Measurements from ENCODE around the gene TBC1D25.

Gene TBC1D25

DNA sequence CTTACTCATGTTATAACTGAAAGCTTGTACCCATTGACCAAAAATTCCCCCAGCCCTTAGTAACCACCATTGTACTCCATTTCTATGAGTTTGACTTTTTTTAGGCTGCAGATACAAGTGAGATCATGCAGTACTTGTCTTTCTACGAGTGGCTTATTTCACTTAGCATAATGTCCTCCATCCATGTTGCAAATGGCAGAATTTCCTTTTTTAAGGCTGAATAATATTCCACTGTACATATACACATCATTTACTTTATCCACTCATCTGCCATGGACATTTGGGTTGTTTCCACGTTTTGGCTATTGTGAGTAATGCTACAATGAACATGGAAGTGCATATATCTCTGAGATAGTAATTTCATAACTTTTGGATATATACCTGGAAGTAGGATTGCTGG, 45.2 kb downstream of the TBC1D25 start:
- no peaks in the 10 kb centered on the region for H3K9me2 ChIP-seq (replicated peaks; ENCODE audit: low read depth, low read length)
- H3K4me2 ChIP-seq (ENCODE audit: low read depth, low read length, poor library complexity, severe bottlenecking): no peak overlapping the region
- no peaks in the 10 kb centered on the region for H3K27me3 ChIP-seq (ENCODE audit: insufficient read depth, low read length, poor library complexity, severe bottlenecking)
- no peaks in the 10 kb centered on the region for H3F3A ChIP-seq (ENCODE audit: low read depth)
- TF ChIP-seq, protein P1, sequence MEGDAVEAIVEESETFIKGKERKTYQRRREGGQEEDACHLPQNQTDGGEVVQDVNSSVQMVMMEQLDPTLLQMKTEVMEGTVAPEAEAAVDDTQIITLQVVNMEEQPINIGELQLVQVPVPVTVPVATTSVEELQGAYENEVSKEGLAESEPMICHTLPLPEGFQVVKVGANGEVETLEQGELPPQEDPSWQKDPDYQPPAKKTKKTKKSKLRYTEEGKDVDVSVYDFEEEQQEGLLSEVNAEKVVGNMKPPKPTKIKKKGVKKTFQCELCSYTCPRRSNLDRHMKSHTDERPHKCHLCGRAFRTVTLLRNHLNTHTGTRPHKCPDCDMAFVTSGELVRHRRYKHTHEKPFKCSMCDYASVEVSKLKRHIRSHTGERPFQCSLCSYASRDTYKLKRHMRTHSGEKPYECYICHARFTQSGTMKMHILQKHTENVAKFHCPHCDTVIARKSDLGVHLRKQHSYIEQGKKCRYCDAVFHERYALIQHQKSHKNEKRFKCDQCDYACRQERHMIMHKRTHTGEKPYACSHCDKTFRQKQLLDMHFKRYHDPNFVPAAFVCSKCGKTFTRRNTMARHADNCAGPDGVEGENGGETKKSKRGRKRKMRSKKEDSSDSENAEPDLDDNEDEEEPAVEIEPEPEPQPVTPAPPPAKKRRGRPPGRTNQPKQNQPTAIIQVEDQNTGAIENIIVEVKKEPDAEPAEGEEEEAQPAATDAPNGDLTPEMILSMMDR (conservative IDR thresholded peaks at IDR 0.05; ENCODE audit: low read length): no peak
- no peak for TF ChIP-seq EZH2phosphoT487 (IDR thresholded peaks at IDR 0.05; ENCODE audit: borderline replicate concordance)
- no peaks in the 10 kb centered on the region for H3K9me3 ChIP-seq (ENCODE audit: insufficient read depth, low read depth, low read length)
- no peaks in the 10 kb centered on the region for H3K79me2 ChIP-seq (ENCODE audit: insufficient read depth, low read length)
- H3K36me3 ChIP-seq (ENCODE audit: insufficient read depth, low read length): no peaks in the 10 kb centered on the region
- H3K4me3 ChIP-seq (ENCODE audit: low read length, poor library complexity, severe bottlenecking): no peak overlapping the region
- H3K9ac ChIP-seq (ENCODE audit: low read depth, low read length, poor library complexity, severe bottlenecking): no peak overlapping the region
- no peaks in the 10 kb centered on the region for H3K4me1 ChIP-seq (ENCODE audit: insufficient read depth, low read length, poor library complexity, severe bottlenecking)
- no peaks in the 10 kb centered on the region for H4K20me1 ChIP-seq (ENCODE audit: insufficient read depth, low read length, poor library complexity, severe bottlenecking)
- H2AFZ ChIP-seq (ENCODE audit: low read length): no peak overlapping the region

DNA sequence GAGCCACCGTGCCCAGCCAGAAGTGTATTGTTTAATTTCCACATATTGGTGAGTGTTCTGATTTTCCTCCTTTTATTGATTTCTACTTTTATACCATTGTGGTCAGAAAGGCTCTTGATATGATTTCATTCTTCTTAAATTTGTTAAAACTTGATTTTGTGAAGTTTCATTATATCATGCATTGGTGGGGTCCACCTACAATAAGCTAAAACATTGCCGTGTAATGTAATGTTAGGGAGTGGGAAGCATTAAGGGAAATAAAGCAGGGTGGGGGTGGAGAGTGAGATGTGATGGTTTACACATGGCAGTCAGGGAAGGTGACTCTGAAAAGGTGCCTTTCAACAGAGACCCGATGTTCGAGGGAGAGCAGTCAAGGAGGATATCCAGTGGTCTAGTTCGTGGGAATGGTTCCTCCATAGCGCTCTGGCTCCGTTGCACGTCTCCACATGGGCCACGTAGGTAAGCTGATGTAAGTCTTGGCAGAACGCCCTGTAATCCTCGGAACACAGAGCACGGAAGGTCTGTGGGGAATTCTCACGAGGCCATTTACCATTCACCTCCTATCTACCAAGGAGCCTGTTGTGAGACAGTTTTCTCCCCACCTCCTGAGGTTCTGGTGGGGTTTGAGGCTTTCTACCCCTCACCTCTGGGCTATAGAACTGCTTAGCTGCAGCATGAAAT, 50.1 kb downstream of the TBC1D25 start:
- no peaks in the 10 kb centered on the region for H3K9me2 ChIP-seq (replicated peaks; ENCODE audit: low read depth, low read length)
- H3K9ac ChIP-seq (ENCODE audit: low read depth, low read length, poor library complexity, severe bottlenecking): no peak overlapping the region
- H3K4me1 ChIP-seq (ENCODE audit: insufficient read depth, low read length, poor library complexity, severe bottlenecking): no peaks in the 10 kb centered on the region
- no peak overlapping the region for H3K4me2 ChIP-seq (ENCODE audit: low read depth, low read length, poor library complexity, severe bottlenecking)
- no peak overlapping the region for H3K4me3 ChIP-seq (ENCODE audit: low read length, poor library complexity, severe bottlenecking)
- no peak overlapping the region for H2AFZ ChIP-seq (ENCODE audit: low read length)
- H3K27me3 ChIP-seq (ENCODE audit: insufficient read depth, low read length, poor library complexity, severe bottlenecking): no peaks in the 10 kb centered on the region
- no peaks in the 10 kb centered on the region for H3K9me3 ChIP-seq (ENCODE audit: insufficient read depth, low read depth, low read length)
- H3K79me2 ChIP-seq (ENCODE audit: insufficient read depth, low read length): no peaks in the 10 kb centered on the region
- no peaks in the 10 kb centered on the region for H4K20me1 ChIP-seq (ENCODE audit: insufficient read depth, low read length, poor library complexity, severe bottlenecking)
- H3K36me3 ChIP-seq (ENCODE audit: insufficient read depth, low read length): no peaks in the 10 kb centered on the region
- no peaks in the 10 kb centered on the region for H3F3A ChIP-seq (ENCODE audit: low read depth)
- TF ChIP-seq EZH2phosphoT487 (IDR thresholded peaks at IDR 0.05; ENCODE audit: borderline replicate concordance): no peak
- TF ChIP-seq, protein P1 (conservative IDR thresholded peaks at IDR 0.05; ENCODE audit: low read length): no peak

DNA sequence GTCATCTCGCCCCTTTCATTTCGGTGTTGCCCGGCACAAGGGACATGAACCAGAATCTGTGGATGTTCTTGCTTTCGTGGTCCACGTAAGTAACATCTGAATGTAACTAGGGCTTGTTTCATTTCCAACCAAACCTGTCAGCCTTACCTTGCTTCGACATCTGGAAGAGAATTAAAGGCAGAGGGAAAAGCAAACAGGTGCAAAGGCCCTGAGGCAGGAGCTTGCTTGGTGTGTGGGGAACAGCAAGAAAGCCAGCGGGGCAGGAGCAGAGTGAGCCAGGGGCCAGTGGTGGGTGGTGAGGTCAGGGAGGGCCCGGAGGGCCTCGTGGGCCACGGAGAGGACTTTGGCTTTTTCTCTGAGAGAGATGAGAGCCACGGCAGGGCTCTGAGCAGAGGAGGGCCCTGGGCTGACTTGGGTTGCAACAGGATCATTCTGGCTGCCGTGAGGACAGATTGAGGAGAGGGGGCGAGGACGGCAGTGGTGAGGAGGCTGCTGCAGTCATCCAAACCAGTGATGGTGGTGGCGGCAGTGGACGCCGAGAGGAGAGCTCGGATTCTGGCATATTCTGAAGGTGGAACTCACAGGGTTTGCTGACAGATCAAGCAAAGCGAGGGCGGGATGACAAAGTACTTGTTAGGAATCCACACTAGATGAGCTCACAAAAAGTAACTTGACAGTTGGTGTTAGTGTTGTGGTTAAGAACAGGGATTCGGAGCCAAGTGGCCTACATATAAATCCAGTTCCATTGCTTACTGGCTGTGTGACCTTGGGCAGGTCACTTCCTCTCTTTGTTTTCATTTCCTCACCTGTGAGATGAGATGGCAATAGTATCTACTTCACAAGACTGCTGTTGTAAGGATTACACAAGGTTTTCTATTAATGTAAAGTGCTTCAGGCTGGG, 50.9 kb downstream of the TBC1D25 start:
- H2AFZ ChIP-seq (ENCODE audit: low read length): no peak overlapping the region
- no peak overlapping the region for H3K4me2 ChIP-seq (ENCODE audit: low read depth, low read length, poor library complexity, severe bottlenecking)
- H3K36me3 ChIP-seq (ENCODE audit: insufficient read depth, low read length): no peaks in the 10 kb centered on the region
- H4K20me1 ChIP-seq (ENCODE audit: insufficient read depth, low read length, poor library complexity, severe bottlenecking): no peaks in the 10 kb centered on the region
- no peaks in the 10 kb centered on the region for H3K79me2 ChIP-seq (ENCODE audit: insufficient read depth, low read length)
- H3K4me3 ChIP-seq (ENCODE audit: low read length, poor library complexity, severe bottlenecking): no peak overlapping the region
- no peaks in the 10 kb centered on the region for H3K9me2 ChIP-seq (replicated peaks; ENCODE audit: low read depth, low read length)
- H3K4me1 ChIP-seq (ENCODE audit: insufficient read depth, low read length, poor library complexity, severe bottlenecking): no peaks in the 10 kb centered on the region
- H3F3A ChIP-seq (ENCODE audit: low read depth): no peaks in the 10 kb centered on the region
- no peak for TF ChIP-seq EZH2phosphoT487 (IDR thresholded peaks at IDR 0.05; ENCODE audit: borderline replicate concordance)
- TF ChIP-seq, protein P1 (conservative IDR thresholded peaks at IDR 0.05; ENCODE audit: low read length): no peak
- H3K9ac ChIP-seq (ENCODE audit: low read depth, low read length, poor library complexity, severe bottlenecking): no peak overlapping the region
- no peaks in the 10 kb centered on the region for H3K27me3 ChIP-seq (ENCODE audit: insufficient read depth, low read length, poor library complexity, severe bottlenecking)
- no peaks in the 10 kb centered on the region for H3K9me3 ChIP-seq (ENCODE audit: insufficient read depth, low read depth, low read length)
